ENCODE measurements around the gene TTYH1. TPM values are rescaled to one million over a fixed set of nuclear protein-coding genes. Genes with fewer than 3 reads are reported as not detected.
A peak's percentile ranks its signal among the peaks of the same experiment; 100 is the strongest.
"Not testable (repeated sequence)": the region's sequence is repeated elsewhere in the genome, so short reads cannot be mapped to it uniquely, and the experiment has no call there.

TTYH1 gene
- total RNA-seq, 1 donor from 2014 or later = 0.44 TPM

DNA sequence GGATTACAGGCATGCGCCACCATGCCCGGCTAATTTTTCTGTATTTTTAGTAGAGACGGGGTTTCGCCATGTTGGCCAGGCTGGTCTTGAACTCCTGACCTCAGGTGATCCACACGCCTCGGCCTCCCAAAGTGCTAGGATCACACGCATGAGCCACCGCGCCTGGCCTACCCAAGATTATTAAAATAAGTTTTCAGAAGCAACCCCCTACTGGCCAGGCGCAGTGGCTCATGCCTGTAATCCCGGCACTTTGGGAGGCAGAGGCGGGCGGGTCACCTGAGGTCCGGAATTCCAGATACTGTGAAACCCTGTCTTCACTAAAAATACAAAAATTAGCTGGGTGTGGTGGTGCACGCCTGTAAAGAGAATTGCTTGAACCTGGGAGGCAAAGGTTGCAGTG, 31.1 kb downstream of the TTYH1 start:
- ATAC-seq = not testable (repeated sequence)

DNA sequence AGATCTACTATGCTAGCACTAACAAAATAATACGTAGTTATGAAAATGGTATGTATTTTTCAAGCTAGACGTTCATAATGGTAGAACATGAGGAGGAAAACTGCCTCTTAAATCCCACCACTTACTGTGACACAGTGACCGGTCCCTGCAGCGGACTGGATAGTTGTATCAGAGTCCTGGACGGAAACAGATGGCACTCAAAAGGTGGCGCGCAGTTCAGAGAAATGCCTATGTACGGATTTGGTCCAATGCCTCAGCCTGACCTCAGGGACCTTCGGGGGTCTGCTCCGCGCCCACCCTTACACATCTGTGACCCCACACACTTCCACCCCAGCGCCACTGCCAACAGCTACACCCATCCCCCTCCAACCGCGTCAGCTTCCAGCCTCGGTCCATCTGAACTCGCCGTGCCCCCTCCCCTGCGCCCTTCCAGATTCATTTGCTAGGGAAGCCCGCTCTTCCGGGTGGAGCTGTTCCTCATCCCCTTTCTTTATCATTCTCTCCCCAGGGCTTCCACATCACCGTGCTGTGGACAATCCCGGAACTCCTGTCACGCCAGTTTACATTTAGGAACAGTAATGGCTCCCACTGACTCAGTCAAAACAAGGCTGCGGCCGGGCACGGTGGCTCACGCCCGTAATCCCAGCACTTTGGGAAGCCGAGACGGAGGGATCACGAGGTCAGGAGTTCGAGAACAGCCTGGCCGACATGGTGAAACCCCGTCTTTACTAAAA, 32.9 kb downstream of the TTYH1 start:
- ATAC-seq = peak; percentile 42

DNA sequence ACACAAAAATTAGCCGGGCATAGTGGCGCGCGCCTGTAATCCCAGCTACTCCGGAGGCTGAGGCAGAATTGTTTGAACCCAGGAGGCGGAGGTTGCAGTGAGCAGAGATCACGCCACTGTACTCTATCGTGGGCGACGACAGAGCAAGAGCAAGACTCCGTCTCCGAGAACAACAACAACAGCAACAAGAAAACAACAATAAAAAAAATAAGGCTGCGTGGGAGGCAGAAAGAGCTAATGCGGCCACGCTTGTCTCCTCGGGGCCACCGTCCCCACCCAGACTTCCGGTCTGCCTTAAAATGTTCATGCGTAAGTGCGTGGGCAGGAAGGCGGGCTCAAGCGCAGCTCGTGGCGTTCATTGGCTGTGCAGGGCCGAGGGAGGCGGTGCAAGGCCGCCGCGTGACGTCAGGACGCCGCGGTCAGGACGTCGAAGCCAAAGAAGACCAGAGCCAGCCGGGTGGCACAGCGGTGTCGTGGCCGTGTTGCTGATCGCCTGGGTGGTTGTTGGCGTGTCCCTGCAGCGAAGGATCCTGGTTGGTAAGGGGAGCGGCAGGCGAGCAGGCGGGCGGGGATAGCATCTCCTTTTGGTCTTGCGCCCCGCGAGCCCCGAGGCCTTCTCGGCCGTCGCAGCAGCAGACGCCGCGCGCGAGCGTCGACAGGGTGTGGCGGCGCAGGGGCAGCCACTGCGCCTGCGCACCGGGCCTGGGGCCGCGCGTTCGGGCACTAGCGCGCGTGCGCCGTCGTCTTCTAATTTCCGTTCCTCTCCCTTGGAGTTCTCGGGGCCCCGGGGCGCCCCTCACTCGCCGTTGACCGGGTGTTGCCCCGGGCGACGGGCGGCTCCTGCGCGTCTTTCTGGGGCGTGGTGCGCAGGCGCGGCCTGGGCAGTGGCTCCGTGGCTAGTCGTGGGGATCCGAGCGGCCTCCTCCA, 33.8 kb downstream of the TTYH1 start, which contains the start of gene LENG8:
Gene LENG8 (plus strand): TSS at position 426 of the 927 bp plus-strand sequence. CDS start 2,146 bp downstream, outside the sequence.
- peak; percentile 96 for ATAC-seq

DNA sequence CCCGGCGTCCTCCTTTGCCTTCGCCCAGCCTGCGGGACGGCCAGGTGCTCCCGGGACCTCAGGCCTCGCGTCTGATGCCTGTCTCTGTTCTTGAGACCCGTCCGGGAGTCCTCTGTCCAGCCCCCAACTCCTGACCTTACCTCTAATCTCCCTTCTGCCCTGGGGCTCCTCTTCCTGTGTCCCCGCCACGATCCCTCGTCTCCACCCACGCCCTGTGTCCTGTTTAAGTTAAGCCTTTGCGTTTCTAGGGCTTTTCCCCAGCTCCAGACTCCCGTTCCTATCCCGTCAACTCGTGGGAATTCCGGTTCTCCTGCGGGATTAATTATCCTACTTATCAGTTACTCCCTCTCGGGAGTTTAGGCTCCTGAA, 34.4 kb downstream of the TTYH1 start:
- no peak for ATAC-seq

DNA sequence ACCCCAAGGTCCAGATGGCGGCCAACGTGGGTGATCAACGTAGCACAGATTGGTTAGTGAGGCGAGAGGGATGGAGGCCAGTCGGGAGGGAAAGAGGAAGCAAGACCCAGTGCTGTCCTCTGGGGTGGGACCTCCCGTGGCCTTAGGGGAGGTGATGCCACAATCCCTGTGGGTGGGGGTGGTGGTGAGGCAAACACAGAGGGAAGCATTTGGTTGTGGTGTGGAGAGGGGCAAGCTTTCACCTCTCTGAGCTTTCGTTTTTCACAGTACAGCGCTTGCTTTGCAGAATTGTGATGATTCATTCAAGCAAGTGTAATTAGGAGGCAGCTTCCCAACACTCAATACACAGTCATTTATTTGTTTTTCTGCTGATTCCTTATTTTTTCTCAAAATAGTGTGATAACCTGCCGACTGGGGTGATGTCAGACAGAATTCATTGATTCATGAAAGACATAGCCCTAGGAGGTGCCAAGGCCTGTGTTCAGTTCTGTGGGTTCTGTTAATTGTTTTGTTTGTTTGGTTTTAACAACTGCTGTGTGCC, 36.1 kb downstream of the TTYH1 start:
- ATAC-seq = no peak

DNA sequence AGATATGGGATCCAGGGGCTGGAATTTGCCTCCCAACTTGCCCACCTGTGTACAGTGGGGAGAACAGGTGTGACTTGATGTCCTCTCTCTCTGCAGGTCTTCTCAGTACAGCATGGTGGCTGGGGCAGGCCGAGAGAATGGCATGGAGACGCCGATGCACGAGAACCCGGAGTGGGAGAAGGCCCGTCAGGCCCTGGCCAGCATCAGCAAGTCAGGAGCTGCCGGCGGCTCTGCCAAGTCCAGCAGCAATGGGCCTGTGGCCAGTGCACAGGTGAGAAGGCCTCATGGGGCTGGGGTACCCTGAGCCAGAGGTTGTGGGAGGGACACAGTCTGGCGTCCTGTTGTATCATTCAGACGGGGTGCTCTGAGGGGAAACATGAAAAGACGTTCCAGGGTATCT, 36.7 kb downstream of the TTYH1 start:
- no peak for ATAC-seq

DNA sequence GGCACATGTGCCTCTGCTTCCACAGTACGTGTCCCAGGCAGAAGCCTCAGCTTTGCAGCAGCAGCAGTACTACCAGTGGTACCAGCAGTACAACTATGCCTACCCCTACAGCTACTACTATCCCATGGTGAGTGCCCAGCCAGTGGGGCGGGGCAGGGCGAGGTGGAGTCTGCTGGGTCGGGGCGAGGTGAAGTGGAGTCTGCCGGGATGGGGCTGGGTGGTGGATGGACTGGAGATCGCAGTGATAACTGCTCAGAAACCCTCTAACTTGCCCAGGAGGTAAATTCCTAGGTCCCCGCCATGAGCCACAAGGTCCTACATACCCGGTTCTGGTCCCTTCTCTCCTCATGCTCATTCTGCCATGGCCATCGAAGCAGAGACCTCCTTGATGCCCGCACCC, 37.4 kb downstream of the TTYH1 start:
- ATAC-seq = no peak

DNA sequence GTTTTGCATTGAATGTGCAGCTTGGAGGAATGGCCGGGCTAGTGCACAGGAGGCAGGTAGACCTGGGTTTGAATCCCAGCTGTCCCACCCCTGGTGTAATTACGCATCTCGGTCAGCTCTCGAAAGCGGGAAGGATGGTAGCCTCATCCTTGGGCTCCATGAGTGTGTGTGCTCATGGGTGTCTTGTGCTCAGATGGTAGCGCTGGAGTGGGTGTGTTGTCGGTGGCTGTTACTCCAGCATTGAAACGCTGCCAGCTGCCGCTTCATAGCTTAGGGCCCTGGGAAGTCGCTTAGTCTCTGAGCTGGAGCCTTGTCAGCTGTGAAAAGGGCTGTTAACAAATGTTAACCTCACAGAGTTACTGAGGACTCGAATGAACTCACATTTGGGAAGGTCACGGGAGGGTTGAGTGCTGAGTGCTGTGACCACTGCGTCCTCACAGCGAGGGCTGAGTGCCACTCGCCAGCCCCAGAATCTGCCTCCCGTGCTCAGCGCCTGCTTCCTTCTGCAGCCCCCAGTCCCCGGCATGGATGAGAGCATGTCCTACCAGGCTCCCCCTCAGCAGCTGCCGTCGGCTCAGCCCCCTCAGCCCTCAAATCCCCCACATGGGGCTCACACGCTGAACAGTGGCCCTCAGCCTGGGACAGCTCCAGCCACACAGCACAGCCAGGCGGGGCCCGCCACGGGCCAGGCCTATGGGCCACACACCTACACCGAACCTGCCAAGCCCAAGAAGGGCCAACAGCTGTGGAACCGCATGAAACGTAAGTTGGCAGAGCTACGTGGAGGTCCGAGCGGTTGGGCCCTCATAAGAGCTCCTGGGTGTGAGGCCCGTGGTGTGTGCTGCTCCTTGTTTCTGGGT, 38.9 kb downstream of the TTYH1 start:
- ATAC-seq = no peak

DNA sequence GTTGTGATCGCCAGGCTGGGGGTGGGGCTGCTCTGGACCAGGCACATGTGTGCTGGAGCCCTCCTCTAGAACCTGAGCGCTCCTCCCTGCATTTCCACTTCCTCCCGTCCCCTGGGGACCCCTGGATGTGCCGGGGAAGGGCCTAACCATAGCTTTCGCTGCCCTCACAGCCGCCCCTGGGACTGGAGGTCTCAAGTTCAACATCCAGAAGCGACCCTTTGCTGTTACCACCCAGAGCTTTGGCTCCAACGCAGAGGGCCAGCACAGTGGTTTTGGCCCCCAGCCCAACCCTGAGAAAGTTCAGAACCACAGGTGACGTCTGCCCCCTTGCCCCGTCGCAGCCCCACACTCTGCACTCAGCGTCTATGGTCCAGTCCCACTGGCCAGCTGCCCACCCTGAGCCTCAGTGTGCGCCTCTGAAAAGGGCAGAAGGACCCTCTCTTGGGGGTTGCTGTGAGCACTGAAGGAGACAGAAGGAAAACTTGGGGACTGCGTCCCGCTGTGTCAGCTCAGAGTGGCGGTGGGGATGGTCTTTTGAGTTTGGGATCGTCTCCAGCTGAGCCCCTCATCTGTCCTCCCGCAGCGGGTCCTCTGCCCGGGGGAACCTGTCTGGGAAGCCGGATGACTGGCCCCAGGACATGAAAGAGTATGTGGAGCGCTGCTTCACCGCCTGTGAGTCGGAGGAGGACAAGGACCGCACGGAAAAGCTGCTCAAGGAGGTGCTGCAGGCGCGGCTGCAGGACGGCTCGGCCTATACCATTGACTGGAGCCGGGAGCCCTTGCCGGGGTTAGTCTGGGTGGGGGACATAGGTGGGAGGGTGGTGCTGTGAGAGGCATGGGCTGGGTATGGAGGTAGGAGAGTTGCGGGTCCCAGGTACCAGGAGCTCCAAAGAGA, 39.8 kb downstream of the TTYH1 start:
- ATAC-seq = no peak

DNA sequence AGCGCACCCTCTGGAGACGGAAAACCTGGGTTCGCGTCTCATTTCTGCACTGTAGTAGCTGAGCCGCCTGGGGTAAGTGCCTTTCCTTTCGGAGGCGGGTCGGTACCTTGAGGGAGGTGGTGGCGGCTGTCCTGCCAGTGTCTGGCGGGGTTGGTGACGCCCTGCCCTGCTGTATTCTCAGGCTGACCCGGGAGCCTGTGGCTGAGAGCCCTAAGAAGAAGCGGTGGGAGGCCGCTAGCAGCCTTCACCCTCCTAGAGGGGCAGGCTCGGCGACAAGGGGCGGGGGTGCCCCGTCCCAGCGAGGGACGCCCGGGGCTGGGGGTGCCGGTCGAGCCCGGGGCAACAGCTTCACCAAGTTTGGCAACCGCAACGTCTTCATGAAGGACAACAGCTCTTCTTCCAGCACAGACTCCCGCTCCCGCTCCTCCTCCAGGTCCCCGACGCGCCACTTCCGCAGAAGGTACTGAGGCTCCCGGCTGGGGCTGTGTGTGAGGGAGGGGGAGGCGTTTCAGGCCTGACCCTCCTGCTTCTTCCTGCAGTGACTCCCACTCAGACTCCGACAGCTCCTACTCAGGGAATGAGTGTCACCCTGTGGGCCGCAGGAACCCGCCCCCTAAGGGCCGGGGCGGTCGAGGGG, 40.6 kb downstream of the TTYH1 start:
- ATAC-seq = no peak

DNA sequence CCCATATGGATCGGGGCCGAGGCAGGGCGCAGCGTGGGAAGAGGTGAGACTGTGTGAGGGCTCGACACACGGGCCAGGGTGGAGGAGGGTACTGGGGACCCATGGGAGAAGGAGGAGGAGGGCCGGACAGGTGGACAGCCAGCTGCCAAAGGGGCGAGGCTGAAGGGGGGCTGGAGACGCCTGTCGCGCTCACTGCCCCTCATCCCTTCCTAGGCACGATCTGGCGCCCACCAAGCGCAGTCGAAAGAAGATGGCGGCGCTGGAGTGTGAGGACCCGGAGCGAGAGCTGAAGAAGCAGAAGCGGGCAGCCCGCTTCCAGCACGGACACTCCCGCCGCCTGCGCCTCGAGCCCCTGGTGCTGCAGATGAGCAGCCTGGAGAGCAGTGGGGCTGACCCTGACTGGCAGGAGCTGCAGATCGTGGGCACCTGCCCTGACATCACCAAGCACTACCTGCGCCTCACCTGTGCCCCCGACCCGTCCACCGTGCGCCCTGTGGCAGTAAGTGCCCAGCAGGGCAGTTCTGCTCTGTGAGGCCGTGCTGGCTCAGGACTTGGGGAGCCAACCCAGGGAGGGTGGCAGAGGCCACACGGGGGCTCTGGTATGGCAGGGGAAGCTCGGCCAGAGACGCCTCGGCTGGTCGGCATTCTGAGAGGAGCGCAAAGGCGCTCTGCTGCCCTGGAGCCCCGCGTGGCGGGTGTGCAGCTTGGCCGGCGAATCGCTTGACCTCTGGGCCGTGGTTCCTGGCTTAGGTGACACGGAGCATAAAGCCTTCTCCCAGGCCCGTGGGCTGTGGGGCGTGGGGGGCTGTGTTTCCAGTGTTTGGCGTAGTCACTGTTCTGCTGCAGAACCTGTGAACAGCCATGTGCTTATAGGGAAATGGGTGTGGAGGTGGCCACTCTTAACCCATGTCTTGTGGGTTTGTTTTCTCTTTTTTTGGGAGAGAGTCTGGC, 41.4 kb downstream of the TTYH1 start:
- ATAC-seq = no peak

DNA sequence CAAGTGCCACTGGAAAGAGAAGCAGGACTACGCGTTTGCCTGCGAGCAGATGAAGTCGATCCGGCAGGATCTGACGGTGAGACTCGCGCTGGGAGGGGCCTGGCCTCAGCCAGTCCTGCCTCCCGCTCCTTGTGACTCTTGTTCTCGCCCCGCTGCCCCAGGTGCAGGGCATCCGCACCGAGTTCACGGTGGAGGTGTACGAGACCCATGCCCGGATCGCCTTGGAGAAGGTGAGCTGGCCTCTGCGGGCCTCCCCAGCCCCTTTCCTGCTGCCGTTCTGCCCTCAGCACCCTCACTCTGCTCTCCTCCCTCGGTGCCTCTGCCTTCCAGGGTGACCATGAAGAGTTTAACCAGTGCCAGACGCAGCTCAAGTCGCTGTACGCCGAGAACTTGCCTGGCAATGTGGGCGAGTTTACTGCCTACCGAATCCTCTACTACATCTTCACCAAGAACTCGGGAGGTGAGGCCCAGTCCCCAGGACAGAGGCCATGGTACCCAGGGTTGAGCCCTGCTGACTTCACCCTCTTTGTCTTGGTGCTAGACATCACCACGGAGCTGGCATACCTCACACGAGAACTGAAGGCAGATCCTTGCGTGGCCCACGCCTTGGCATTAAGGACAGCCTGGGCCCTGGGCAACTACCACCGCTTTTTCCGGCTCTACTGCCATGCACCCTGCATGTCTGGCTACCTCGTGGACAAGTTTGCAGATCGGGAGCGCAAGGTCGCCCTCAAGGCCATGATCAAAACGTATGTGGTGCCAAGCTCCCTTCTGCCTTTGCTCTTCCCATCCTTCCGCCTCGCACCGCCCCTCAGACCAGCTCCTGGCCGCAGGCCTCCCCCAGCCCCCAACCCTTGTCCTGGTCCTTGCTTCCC, 42.7 kb downstream of the TTYH1 start:
- no peak for ATAC-seq

DNA sequence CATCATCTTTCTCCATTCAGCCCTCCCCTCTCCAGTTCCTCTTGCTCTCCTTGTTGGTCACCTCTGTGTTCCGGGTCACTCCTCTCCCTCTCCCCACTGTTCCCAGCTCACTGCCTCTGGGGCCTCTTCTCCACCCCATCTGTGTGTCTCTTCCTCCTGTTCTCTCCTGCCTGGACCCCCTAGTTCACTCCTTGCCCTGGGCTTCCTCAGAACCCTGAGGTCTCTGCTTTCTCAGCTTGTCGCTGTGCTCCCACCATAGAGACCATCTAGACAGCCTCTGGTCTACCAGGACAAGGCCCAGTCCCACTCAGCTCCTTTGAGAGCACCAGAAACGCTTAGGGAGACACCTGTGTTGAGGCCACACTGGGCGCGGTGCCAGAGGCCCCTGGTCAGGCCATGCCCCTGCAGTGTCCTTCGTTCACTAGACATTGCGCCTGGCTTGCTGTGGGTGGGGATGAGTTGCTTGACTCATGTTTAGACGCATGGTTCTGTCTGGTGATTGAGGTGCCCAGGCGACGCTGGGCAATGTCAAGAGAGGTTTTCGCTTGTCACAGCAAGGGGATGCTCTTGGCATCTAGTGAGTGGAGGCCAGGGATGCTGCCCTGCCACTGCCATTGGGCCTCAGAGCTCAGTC, 43.5 kb downstream of the TTYH1 start:
- no peak for ATAC-seq

DNA sequence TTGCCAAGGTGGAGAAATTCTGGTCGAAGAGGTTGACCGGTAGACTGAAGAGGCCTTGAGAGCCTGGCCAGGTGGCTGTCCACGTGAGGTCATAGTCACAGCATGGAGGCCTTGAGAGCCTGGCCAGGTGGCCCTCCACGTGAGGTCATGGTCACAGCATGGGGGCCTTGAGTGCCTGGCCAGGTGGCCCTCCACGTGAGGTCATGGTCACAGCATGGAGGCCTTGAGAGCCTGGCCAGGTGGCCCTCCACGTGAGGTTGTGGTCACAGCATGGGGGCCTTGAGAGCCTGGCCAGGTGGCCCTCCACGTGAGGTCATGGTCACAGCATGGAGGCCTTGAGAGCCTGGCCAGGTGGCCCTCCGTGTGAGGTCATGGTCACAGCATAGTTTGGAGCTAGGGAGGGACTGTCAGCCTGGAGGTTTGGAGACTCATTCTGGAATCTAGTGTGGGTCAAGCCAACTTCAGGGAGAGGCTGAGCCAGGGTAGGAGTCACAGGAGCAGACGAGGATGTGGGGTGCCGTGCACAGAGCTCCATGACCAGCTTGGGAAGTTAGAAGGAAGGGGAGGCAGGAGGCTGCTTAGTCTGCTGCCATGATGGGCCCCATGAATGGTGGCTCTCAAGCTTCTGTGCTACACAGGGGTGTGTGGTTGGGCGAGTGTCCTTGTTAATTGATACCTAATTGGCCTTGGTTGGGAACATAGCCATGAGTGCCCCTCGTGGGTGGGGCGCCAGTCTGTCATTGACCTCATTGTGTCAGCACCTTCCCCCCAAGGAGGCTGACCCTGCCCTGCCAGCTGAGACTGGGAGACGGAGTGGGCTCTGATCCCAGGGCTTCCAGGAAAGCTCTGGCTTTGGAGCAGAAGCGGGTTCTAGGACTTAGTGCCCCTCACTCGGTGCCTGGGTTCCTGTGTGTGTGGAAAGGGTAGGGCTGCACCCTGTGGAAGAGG, 44.3 kb downstream of the TTYH1 start:
- ATAC-seq = no peak

DNA sequence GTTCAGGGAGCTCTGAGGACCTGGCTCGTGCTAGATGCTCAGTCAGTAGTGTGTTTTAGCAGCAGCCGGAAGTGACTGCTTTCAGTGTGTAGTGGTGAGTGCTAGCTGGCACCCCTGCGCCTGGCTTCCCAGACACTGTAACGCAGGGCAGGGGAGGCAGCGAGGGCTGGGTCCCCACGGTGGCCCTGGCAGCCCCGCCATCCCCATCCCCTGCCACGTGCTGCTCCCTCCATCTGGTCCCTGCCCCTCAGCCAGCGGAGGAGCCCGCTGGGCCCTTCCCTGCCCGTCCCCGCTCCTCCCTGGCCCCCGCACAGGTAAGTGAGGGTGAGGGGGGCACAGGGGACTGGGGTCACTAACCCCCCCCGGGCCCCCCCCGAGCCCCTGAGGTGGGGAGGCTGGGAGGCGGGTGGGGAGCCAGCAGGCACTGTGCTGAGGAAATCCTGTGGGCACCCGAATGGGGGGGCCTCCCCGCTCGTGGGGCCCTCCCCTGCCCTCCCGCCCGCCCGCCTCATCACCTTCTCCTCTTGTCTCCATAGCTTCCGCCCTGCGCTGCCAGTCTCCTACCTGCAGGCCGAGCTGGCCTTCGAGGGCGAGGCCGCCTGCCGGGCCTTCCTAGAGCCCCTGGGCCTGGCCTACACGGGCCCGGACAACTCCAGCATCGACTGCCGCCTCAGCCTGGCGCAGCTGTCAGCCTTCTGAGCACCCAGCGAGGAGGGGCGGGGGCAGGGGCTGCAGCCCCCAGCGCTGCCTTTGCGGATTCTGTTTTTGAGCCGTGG, 45.2 kb downstream of the TTYH1 start:
- ATAC-seq = no peak

DNA sequence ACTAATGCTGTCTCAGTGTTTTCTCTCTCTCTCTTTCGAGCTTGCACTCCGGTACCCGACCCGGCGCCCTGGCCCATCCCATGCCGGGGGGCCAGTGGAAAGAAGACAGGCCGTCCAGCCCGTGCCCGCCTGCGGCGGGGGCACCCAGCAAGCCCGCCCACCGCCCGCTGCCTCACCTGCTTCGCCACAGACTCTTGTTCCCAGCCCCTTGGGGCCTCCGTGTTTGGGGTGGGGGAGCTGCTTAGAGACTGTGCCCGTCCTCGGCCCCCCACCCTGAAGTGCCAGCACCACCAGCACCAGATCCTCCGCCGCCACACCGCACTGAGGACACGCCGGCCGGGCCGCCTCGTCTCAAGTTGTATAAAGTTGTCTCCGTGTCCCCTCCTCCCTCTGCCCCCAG, 45.9 kb downstream of the TTYH1 start:
- ATAC-seq = no peak
